Thyroid gland (tissue), 4 donors: ENCODE results near the gene ACACA.

Experiments used
- CTCF ChIP-seq, 6 experiments: fragments of 200-600 bp in 3 of 6; fragments of 450-650 bp in 3 of 6; sonication (generic) in 3 of 6; IDR thresholded peaks; one replicate each; pipeline ENCODE4 v1.5.1; 2016 to 2019; ENCODE audit warnings: antibody characterized with exemption in 6 of 6, mild to moderate bottlenecking in 2 of 6, inconsistent platforms in 1 of 6, moderate library complexity in 1 of 6
- POLR2A ChIP-seq, 2 donors: fragments of 450-650 bp; IDR thresholded peaks; one replicate each; pipeline ENCODE4 v1.6.1; 2017; ENCODE audit warnings: antibody characterized with exemption in 2 of 2, mild to moderate bottlenecking in 2 of 2, moderate library complexity in 1 of 2

- TF ChIP-seq CTCF (IDR thresholded peaks at IDR 0.05) (no peak), POLR2A (IDR thresholded peaks at IDR 0.05) (no peak)
Observed at GRCh38 chr17:37388266-37388665, 18.4 kb downstream of the ACACA start.
